ENCODE data around the gene CBY2. TPM values are rescaled to one million over a fixed set of nuclear protein-coding genes. Genes with fewer than 3 reads are reported as not detected.
"Not testable (repeated sequence)": the region's sequence is repeated elsewhere in the genome, so short reads cannot be mapped to it uniquely, and the experiment has no call there.

Gene CBY2
- polyA plus RNA-seq, 1 donor from 2014 or later, result not detected

- Histone ChIP-seq H3K9me2 (ENCODE audit: insufficient read depth, low read length) (no peaks in the 10 kb centered on the region), H3K79me2 (replicated peaks; ENCODE audit: insufficient read depth, low read length) (no peaks in the 10 kb centered on the region), H3K9me3 (ENCODE audit: low read length) (no peaks in the 10 kb centered on the region), H4K20me1 (ENCODE audit: insufficient read depth) (no peaks in the 10 kb centered on the region), H3K9ac (ENCODE audit: low read length) (no peak overlapping the region), H3K27me3 (ENCODE audit: insufficient read depth, low read depth, low read length) (no peaks in the 10 kb centered on the region), H3F3A (ENCODE audit: insufficient read depth, low read length, poor library complexity, severe bottlenecking) (peaks cover 6% of the 10 kb centered on the region), H2AFZ (ENCODE audit: low read depth, low read length) (no peak overlapping the region), H3K27ac (ENCODE audit: low read length) (no peak overlapping the region), H3K4me3 (ENCODE audit: low read length) (no peak overlapping the region), H3K4me2 (ENCODE audit: low read length) (no peak overlapping the region), H3K36me3 (ENCODE audit: insufficient read depth, low read length) (no peaks in the 10 kb centered on the region)
- TF ChIP-seq RAD21 (conservative IDR thresholded peaks at IDR 0.05) (no peak), MXI1 (conservative IDR thresholded peaks at IDR 0.05; ENCODE audit: poor library complexity, severe bottlenecking) (no peak), EZH2 (IDR thresholded peaks at IDR 0.05; ENCODE audit: borderline replicate concordance, insufficient read depth, low read length, poor library complexity, severe bottlenecking) (no peak), EP300 (conservative IDR thresholded peaks at IDR 0.05; ENCODE audit: poor library complexity, severe bottlenecking) (no peak), TAF1 (IDR thresholded peaks at IDR 0.05; ENCODE audit: low read depth) (no peak), CTCF (IDR thresholded peaks at IDR 0.05; ENCODE audit: poor library complexity, severe bottlenecking) (no peak), POLR2AphosphoS5 (IDR thresholded peaks at IDR 0.05) (no peak), REST (IDR thresholded peaks at IDR 0.05; ENCODE audit: borderline replicate concordance) (no peak), SMC3 (conservative IDR thresholded peaks at IDR 0.05; ENCODE audit: poor library complexity) (no peak)
These were observed 43.4 kb upstream of the CBY2 start for GRCh38 chr13:45658586-45659235.

- H3K27ac ChIP-seq (ENCODE audit: low read length), result no peak overlapping the region
- H3K9me3 ChIP-seq (ENCODE audit: low read length), result no peaks in the 10 kb centered on the region
- H4K20me1 ChIP-seq (ENCODE audit: insufficient read depth), result no peaks in the 10 kb centered on the region
- no peaks in the 10 kb centered on the region for H3K27me3 ChIP-seq (ENCODE audit: insufficient read depth, low read depth, low read length)
- no peak overlapping the region for H3K4me2 ChIP-seq (ENCODE audit: low read length)
- TF ChIP-seq EZH2 (IDR thresholded peaks at IDR 0.05; ENCODE audit: borderline replicate concordance, insufficient read depth, low read length, poor library complexity, severe bottlenecking) (no peak), MXI1 (conservative IDR thresholded peaks at IDR 0.05; ENCODE audit: poor library complexity, severe bottlenecking) (no peak), CTCF (IDR thresholded peaks at IDR 0.05; ENCODE audit: poor library complexity, severe bottlenecking) (no peak), EP300 (conservative IDR thresholded peaks at IDR 0.05; ENCODE audit: poor library complexity, severe bottlenecking) (no peak), SMC3 (conservative IDR thresholded peaks at IDR 0.05; ENCODE audit: poor library complexity) (no peak), TAF1 (IDR thresholded peaks at IDR 0.05; ENCODE audit: low read depth) (no peak), RAD21 (conservative IDR thresholded peaks at IDR 0.05) (no peak), POLR2AphosphoS5 (IDR thresholded peaks at IDR 0.05) (no peak), REST (IDR thresholded peaks at IDR 0.05; ENCODE audit: borderline replicate concordance) (no peak)
- H3F3A ChIP-seq (ENCODE audit: insufficient read depth, low read length, poor library complexity, severe bottlenecking), result peaks cover 6% of the 10 kb centered on the region
- no peak overlapping the region for H2AFZ ChIP-seq (ENCODE audit: low read depth, low read length)
- H3K79me2 ChIP-seq (replicated peaks; ENCODE audit: insufficient read depth, low read length), result no peaks in the 10 kb centered on the region
- no peak overlapping the region for H3K4me3 ChIP-seq (ENCODE audit: low read length)
- no peaks in the 10 kb centered on the region for H3K9me2 ChIP-seq (ENCODE audit: insufficient read depth, low read length)
- no peaks in the 10 kb centered on the region for H3K36me3 ChIP-seq (ENCODE audit: insufficient read depth, low read length)
- no peak overlapping the region for H3K9ac ChIP-seq (ENCODE audit: low read length)
These were observed 42.6 kb upstream of the CBY2 start for GRCh38 chr13:45659536-45659935.

GRCh38 chr13:45660458-45660857, 41.7 kb upstream of the CBY2 start:
- H3K4me2 ChIP-seq (ENCODE audit: low read length); H2AFZ ChIP-seq (ENCODE audit: low read depth, low read length): not testable (repeated sequence)

More at GRCh38 chr13:45660458-45660857, 41.7 kb upstream of the CBY2 start:
- not testable (repeated sequence) for H3K9me2 ChIP-seq (ENCODE audit: insufficient read depth, low read length); H3K4me3 ChIP-seq (ENCODE audit: low read length); H3K79me2 ChIP-seq (replicated peaks; ENCODE audit: insufficient read depth, low read length); H4K20me1 ChIP-seq (ENCODE audit: insufficient read depth); H3K27ac ChIP-seq (ENCODE audit: low read length); H3K27me3 ChIP-seq (ENCODE audit: insufficient read depth, low read depth, low read length); H3F3A ChIP-seq (ENCODE audit: insufficient read depth, low read length, poor library complexity, severe bottlenecking); H3K9ac ChIP-seq (ENCODE audit: low read length); H3K9me3 ChIP-seq (ENCODE audit: low read length); H3K36me3 ChIP-seq (ENCODE audit: insufficient read depth, low read length)

Data from neural cell (in vitro differentiated cells).